Activated CD4-positive, CD25-positive, alpha-beta regulatory T cell (primary cell): ENCODE data around the gene CLDND1.
A peak's percentile ranks its signal among the peaks of the same experiment; 100 is the strongest.

Experiments used
- DNase-seq, 4 experiments: peaks; one replicate each; lab custom pipeline; 2025; lab: John Stamatoyannopoulos, UW

The CLDND1 gene

DNA sequence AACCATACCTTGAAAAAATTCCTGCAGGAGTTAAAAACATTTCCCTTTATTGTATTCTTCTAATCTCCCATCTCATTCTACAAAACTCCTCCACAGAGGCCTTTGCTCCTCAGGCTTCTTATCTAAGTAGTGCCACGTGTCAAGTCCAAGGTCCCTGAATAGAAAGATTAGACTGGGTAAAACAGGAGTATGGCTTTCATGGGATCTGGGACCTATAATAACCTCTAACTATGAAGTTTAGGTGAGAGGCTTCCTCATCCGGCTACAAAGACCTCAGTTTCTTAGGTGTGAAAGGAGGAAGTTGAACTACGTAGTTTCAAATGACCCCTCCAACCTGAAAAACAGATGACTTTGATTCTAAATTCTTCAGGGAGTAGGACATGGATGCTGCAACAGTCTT is 29.1 kb upstream of the CLDND1 start:
- DNase-seq: no peak

DNA sequence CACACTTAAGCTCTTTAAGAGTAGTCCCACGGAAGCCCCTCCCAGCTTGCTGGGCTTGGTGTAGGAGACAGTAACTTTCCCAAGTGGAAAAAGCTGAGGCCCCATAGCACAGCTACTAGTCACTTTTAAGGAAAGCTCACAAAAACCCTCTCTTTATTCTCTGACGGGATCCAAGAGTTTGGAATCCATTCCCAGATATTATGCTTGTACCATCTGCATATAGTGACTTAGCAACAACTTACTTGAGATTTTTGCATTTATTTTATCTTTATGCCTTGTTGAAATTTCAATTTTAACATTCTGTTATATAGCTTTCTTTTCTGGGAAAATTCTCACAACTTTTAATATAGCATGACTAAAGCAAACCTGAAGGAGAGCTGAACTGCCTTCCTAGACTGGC is 28.5 kb upstream of the CLDND1 start:
- no peak for DNase-seq

DNA sequence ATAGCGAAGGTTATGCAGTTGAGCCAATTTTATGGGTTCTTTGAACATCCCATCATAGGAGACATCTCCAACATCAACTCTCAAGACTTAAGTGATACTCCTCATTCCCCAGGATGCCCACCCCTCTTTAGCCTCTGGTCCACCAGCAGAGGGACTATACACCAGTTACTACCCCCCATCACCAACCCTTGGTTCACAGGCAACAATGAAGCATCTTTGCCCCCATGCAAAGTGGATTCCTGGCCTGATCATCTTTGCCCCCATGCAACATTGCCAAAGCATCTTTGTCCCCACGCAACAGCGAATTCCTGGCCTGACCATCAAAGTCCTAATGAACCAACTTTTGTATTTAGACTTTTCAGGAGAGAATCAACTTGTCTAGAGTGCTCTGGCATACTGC is 28.1 kb upstream of the CLDND1 start:
- DNase-seq: no peak

DNA sequence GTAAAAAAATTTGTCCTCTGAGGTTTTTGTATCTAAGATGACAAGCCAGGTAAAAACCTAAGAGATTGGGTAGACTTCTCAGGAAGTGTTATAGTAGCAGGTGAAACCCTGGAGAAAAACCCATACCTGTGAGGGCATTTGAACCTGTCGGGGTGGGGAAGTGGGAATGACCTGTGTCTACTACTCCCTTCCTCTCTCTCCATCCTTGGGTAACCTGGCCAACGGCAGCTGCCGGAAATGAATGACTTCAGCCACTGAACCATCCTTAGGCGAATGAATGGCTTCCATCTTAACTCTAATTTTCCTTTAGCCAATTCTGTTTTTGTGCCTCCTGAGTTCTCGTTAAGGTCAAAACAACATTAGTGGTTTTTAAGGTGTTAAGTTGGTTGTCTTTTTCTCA is 25.8 kb upstream of the CLDND1 start:
- DNase-seq: no peak

DNA sequence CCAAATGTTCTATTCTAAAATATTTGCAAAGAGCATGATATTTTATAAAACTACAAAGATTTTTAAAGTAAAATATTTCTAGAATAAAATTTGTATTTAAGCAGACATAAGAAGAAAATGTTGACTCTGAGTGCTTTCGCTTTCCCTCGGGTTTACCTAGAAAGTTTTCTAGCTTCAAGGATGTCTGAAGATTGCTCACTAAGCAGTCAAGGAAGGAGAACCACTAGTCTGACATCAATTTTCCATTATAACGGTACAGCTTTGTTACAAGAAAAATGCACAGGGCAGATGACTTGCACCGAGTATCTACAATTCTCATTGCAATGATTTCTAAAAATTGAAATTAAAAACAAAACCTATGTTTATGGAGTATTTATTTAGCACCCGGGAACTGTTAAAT is 23.2 kb upstream of the CLDND1 start:
- DNase-seq: no peak

DNA sequence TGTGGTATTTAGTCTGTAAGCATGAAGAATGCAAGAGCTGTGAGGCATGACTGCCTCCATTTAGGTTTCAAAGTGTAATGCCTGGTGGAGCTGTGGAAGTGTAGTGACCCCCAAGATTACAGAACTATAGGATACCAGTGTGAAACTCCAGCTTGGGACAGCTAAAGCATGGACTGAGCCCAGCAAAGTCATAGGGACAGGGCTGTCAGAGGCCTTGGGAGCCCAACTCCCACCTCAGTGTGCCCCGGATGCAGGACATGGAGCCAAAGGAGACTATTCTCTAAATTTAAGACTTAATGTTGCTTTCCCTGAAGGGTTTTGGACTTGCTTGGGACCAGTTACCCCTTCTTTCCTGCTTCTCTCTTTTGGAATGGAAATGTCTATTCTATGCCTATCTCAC is 19.9 kb upstream of the CLDND1 start:
- no peak for DNase-seq

DNA sequence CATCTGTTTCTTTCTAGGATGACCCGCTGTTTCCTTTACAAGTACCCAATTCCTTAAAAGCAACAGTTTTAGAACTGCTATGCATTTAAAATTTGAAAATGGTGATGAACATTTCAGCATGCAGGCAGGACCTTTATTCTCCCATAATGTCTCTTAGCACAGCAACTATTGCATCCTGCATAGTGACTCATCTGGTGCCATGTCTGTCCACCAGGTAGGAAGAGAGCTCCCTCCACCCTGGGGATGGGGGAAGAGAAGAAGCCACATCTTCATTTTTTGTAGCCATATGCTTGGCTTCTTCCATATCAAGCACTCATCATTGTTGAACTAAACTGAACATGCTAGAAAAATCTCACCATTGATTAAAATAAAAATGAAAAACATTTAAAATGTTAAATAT is 19.0 kb upstream of the CLDND1 start:
- DNase-seq: no peak

DNA sequence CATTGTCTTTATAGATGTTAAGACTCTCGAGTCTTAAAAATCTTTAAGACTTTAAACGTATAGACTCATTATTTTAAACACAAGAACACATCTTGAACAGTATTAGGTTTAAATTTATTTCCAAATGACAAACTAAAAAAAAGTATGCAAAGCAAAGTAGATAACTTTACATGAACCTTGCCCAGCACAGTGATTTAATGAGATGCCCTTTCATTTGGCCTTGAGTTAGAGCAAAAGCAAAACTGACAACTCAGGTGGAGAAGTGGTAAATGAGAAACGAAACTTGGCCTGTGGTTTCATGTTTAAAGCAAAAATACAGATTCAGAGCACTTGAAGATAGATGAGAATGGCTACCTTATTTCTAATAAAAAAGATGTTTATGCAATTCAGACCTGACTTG is 17.6 kb upstream of the CLDND1 start:
- DNase-seq: no peak

DNA sequence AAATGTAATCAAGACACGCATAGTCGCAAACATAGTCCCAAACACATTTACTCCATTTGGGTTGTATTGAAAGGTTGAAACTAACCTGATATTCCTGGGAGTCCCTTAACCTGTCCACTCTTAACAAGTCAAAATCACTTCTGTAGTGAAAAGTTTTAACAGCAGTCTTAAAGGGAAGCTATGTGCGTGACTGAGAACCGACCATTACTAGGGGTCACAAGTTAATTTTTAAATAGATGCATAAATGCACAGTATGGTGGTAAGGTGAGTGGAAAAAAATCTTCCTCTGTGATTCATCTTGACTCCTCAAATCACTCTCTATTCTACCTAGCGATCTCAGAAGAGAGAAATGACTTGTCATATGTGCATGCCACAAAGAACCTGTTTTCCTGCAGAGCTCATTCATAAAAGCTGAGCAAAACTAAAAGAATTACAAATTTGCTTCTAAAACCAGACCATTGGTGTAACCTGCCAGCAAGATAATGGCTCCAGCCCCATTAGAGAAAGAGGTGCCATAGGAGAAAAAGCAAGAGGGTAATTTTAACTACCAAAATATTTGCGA is 13.8 kb upstream of the CLDND1 start:
- no peak for DNase-seq

DNA sequence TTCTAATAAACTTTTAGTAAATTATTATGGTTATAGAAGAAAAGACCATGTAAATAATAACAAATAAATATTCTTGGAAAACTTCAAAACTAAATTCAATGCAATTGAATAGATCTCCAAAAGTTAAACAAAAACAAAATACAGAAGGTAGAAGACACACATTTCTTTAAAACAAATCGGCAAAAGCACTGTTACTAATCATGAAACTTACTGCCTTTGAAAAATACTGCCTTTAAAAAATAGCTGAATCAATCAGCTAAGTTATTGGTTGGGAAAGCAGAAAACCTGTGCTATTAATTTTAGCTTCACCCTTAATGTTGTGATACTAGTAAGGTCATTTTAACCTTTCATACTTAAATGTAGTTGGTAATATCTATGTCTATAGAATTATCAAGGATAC is 12.0 kb upstream of the CLDND1 start:
- DNase-seq: no peak

DNA sequence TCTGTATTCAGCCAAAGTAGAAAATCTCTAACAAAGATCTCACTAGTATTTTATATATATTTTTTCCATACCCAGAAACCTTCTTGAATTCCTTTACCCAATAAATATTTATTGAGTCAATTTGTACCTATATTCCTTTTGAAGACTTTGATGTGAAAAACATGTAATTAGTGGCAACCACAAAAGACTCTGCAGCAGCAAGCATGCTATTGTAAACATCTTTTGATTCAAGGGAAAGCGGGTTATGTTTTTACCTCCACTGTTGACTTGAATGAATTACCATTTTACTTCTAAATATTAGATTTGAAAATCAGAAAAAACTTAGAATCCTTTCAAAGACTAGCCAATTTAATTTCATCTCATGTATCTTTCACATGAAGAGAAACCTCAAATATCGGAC is 11.5 kb upstream of the CLDND1 start:
- DNase-seq: no peak

DNA sequence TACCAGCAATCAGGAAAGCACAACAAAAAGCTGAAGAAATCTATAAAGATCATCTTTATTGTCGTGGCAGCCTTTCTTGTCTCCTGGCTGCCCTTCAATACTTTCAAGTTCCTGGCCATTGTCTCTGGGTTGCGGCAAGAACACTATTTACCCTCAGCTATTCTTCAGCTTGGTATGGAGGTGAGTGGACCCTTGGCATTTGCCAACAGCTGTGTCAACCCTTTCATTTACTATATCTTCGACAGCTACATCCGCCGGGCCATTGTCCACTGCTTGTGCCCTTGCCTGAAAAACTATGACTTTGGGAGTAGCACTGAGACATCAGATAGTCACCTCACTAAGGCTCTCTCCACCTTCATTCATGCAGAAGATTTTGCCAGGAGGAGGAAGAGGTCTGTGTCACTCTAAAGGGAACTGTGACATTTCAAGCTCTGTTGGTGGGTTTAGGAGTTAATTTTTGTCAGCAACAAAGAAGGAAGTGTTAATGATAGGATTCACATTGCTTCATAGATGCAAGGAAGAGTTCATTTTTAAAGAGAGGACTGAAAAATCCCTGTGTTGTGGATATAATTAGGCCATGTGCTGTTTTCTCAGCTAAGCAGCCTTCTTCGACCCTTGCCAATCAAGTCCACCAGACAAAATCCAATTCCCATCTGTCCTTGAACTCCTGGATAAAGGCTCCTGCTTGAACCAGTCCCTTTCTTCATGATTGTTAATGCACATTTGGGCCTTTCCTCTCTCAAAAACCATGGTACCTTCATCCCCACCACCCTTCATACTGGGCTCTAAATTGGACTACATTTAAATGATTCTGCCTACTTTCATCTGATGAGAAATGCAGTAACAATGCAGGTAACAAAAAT is 10.2 kb upstream of the CLDND1 start:
- DNase-seq: no peak

DNA sequence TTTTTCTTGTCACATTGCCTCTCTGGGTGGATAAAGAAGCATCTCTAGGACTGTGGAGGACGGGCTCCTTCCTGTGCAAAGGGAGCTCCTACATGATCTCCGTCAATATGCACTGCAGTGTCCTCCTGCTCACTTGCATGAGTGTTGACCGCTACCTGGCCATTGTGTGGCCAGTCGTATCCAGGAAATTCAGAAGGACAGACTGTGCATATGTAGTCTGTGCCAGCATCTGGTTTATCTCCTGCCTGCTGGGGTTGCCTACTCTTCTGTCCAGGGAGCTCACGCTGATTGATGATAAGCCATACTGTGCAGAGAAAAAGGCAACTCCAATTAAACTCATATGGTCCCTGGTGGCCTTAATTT is 9.6 kb upstream of the CLDND1 start:
- DNase-seq: no peak

DNA sequence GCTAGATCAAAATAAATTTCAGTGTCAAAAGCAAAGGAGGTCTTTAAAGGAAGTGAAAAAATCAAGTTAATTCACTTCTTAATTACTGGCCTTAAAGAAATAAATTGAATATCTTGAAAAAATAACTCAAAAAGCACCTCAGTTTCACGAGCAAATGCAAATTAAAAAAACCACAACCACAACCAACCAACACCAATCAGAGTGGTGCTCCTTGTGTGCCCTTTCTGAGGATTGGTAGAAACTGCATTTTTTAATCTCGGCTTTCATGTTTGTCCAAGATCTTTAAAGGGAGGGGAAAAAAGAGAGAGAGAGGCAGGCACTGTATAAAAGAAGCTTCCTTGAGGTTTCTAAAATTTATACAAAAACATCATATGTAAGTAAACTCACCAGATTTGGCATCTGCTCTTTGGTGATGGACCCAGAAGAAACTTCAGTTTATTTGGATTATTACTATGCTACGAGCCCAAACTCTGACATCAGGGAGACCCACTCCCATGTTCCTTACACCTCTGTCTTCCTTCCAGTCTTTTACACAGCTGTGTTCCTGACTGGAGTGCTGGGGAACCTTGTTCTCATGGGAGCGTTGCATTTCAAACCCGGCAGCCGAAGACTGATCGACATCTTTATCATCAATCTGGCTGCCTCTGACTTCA is 9.0 kb upstream of the CLDND1 start, which contains the start of gene GPR15:
TSS of gene GPR15 (plus strand) at position 357 of the 653 bp plus-strand sequence. CDS start at position 413, 56 bp downstream.
- no peak for DNase-seq

DNA sequence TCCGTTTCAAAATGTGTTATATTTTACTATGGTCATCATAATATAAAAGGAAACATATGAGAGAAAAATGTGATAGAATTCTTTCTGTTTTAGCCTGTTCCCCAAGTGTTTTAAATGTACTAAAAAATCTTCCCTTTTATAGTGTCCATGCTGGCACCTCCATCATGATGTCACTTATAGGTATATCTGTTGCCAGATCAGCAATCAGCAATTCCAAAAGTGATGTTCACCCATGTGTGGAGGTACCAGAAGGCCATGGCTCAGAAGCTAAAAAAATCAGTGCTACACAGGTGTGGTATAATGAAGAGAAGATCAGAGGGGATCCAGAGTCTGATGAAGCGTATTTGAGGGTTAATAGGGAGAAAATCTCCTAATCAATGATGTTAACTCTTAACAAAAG is 8.0 kb upstream of the CLDND1 start:
- DNase-seq: no peak

DNA sequence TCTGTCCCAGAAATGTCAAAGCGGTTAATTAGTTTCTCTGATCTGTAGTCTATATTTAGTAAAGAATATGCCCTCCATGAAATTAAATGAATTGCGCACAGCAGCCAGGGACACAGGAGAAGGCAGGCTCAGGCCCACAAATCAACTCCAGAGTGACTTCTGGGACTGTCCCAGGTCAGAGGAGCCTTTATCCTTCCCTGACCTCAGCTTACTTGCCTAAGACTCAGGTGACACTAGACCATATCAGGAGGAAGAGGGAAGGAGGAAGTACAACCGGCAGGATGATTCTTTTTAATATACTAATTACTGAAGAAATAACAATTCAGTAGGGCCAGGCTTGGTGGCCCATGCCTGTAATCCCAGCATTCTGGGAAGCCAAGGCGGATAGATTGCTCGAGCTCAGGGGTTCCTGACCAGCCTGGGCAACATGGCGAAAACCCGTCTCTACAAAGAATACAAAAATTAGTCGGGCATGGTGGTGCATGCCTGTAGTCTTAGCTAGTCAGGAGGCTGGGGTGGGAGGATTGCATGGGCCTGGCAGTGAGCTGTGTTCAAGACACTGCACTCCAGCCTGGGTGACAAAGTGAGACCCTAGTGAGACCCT is 7.3 kb upstream of the CLDND1 start:
- DNase-seq: no peak

DNA sequence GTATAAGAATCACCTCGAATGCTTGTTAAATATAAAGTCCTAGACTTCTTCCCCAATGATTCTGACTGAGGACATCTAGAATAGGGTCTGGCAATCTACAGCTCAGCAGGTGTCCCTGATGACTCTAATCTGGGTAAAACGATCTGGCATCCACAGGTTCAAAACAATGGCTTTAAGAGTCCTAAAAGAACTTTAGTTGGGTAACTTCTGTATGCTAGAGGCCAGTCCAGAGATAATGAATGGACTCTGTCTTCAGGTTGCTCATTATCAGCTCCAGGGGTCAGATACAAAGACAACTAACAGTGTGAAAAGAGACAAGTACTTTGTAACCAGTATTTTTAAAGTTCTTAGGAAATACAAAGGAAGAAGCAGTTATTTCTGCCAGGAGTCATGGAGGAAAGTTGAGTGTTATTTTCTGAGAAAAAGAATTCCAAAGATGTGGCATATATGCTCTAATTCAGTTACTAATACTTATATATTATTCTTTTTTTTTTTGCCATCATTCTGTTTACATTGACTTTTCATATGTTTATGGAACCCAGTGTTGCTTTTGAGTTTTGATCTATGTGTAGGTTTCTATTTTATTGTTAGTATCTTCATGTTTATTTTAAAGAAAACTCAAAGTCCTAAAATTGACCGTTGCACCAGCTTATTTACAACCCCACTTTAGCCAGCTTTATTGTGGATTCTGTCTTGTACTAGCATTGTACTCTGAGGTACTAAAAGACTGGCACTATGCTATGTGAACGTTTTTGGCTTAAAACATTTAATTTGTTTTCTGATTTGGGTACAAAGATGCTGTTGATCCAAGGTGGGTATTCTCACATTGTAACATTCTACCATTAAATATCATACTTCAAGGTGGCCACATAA is 6.0 kb upstream of the CLDND1 start:
- DNase-seq: no peak

DNA sequence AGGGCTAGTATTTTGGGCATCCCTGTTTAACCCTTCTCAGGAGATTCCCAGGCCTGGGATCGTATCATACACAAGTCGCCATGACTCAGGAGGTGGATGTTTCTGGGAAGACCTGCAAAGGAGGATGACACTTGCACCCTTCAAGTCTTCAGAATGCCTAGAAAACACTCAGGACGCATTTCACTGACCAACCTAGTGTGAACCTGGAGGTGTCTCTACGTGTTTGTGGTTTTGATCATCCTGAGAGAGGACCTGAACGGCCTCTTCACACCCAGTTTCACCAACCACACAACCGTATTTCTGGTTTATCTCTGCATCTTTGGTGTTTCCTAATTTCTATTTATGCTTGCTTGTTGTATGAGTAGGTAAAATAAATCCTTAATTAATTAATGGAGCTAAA is 2.8 kb upstream of the CLDND1 start:
- DNase-seq: no peak

DNA sequence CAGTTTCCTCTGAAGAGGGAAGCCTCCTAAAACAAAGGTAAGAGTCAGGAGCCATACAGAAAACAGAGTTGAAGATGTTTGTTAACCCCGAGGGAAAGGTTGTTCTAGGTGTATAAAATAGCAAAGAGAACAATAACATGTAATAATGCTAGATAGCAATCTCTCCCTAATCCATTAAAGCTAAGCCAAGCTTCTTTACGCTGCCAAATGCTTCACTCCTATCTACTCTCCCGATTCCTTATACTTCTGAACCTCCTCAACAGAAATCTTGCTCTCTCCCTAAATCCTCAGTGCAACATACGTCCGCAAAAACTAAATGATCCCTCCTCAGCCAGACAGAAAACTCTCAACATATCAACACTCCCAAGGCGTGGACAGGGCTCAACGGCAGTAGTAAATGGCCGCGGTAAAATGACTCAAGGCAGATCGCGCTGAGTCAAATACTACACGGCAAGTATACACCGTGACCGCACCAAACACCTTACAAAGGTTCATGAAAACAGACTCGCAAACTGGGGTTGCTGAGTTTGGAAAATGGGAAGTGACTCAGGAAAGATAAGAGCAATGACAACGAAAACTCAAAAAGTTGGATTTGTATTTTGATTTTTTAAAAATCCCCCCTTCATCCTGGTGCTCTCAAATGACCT is 682 bp downstream of the CLDND1 start:
- DNase-seq: peak; percentile 7 to 30 (median 13)

DNA sequence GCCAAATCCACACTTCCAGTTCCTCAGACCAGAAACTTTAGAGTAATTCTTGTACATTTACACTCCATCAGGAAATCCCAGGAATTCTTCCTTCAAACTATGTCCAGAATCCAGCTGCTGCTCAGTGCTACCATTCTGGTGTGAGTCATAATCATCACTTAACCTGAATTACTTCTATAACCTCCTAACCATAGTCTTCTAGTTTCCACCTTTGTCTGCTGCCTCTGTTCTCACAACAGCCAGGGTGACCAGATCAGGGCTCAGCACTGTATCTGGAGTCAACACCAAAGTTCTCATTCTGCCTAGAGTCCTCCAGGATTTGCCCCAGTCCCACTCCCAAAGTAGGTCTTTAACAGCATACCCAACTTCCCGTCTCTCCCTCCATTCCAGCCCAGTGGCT is 3.4 kb downstream of the CLDND1 start:
- DNase-seq: no peak

DNA sequence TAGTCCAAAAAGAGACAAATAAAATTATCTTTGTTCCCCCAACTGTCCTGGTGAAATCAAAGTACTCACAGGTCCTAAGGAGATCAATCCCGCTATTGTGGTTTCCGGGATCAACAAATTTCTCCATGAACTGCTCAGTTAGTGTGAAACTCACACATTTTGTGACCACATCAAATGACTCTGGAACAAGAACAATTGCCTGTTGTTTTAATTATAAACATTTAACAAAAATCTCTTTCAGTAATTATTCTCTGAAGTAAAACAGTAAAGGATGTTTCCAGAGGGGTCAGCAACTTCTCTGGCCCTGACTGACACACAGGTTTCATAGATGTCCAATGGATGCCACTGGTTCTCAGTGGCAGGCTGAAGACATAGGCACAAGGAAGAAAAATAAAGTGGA is 3.9 kb downstream of the CLDND1 start:
- no peak for DNase-seq
